GM12878 (cell line): ENCODE results near the gene EEF1A1. TPM values are rescaled to one million over a fixed set of nuclear protein-coding genes. Genes with fewer than 3 reads are reported as not detected.

ENCODE experiments used
- ATAC-seq: fragments of 200-7000 bp; cut with Tn5 transposase; 3 replicates; pipeline ENCODE4 v1.9.1; 2020; ENCODE audit warnings: mild to moderate bottlenecking, moderate library complexity
- BruUV-seq: library from RNA; stranded (reverse); fragments of 400-500 nt; replicated peaks from 2 replicates; lab custom pipeline; 2021; lab: Mats Ljungman, UMichigan
- CTCF ChIA-PET: fragments of 300-600 bp; sonication (Branson Sonifier 250); formaldehyde crosslinking; extraction: SDS; loops from one replicate; lab custom pipeline; 2021; ENCODE audit warnings: inconsistent platforms; lab: Yijun Ruan, JAX
- POLR2A ChIA-PET: fragments of 350-600 bp; formaldehyde crosslinking; extraction: SDS; loops from one replicate; lab custom pipeline; 2021; ENCODE audit warnings: inconsistent platforms; lab: Charles Lee
- RAD21 ChIA-PET: fragments of 300-600 bp; sonication (Branson Sonifier 250); formaldehyde crosslinking; loops from one replicate; lab custom pipeline; 2023; ENCODE audit warnings: antibody characterized with exemption; ENCODE audit not compliant: unreplicated experiment; lab: Charles Lee
- SMC1A ChIA-PET: fragments of 300-600 bp; sonication (Branson Sonifier 250); formaldehyde crosslinking; loops from one replicate; lab custom pipeline; 2023; ENCODE audit not compliant: unreplicated experiment, uncharacterized antibody; lab: Charles Lee
- DNase-seq: peaks from one replicate; pipeline ENCODE4 v3.0.0-alpha.2; 2011; ENCODE audit warnings: low read depth, low spot score
- FAIRE-seq: peaks from 3 replicates; lab custom pipeline; 2011; peaks lifted over from hg19 to GRCh38; lab: Jason Lieb, UNC
- H2AFZ ChIP-seq: 2 replicates; pipeline ENCODE4 v1.6.0; 2011; ENCODE audit warnings: low read depth, low read length, control low read depth; ENCODE audit not compliant: control insufficient read depth
- H3K27ac ChIP-seq: 2 replicates; pipeline ENCODE4 v1.5.1; 2011; ENCODE audit warnings: control low read depth; ENCODE audit not compliant: control insufficient read depth, insufficient read depth
- H3K27me3 ChIP-seq, 2 experiments: replicated peaks in 1 of 2; 2 replicates each; pipeline versions ENCODE4 v1.6.0 to v1.6.1; 2011; ENCODE audit warnings: low read length in 1 of 2; ENCODE audit not compliant: control insufficient read depth in 2 of 2, insufficient read depth in 2 of 2
- H3K36me3 ChIP-seq, 2 experiments: 2 replicates each; pipeline ENCODE4 v1.5.1; 2011; ENCODE audit warnings: low read length in 1 of 2; ENCODE audit not compliant: control insufficient read depth in 2 of 2, insufficient read depth in 2 of 2
- H3K4me1 ChIP-seq: 2 replicates; pipeline ENCODE4 v1.6.1; 2011; ENCODE audit warnings: mild to moderate bottlenecking, low read length, moderate library complexity, mixed read lengths; ENCODE audit not compliant: control insufficient read depth, insufficient read depth
- H3K4me2 ChIP-seq: 2 replicates; pipeline ENCODE4 v1.6.0; 2011; ENCODE audit warnings: control low read depth; ENCODE audit not compliant: control insufficient read depth, insufficient read depth
- H3K4me3 ChIP-seq: fragments of 200-600 bp; sonication (generic); 2 replicates; pipeline ENCODE4 v1.5.1; 2016
- H3K79me2 ChIP-seq: 2 replicates; pipeline ENCODE4 v1.6.0; 2011; ENCODE audit warnings: low read length; ENCODE audit not compliant: control insufficient read depth, insufficient read depth
- H3K9ac ChIP-seq: 2 replicates; pipeline ENCODE4 v1.8.0; 2011; ENCODE audit warnings: low read length, control low read depth, mixed read lengths; ENCODE audit not compliant: control insufficient read depth, insufficient read depth
- H3K9me3 ChIP-seq: replicated peaks from 3 replicates; pipeline ENCODE4 v1.5.1; 2011; ENCODE audit warnings: mild to moderate bottlenecking, low read length; ENCODE audit not compliant: control insufficient read depth, insufficient read depth
- H4K20me1 ChIP-seq: 2 replicates; pipeline ENCODE4 v1.6.0; 2011; ENCODE audit not compliant: control insufficient read depth, insufficient read depth
- ATF2 ChIP-seq: IDR thresholded peaks from 2 replicates; pipeline ENCODE4 v1.6.1; 2012; ENCODE audit warnings: low read length, inconsistent platforms
- BHLHE40 ChIP-seq, 2 experiments: fragments of 450-650 bp in 1 of 2; IDR thresholded peaks; 2 replicates each; pipeline ENCODE4 v1.6.1; 2011 to 2017; ENCODE audit warnings: low read depth in 2 of 2, borderline replicate concordance in 1 of 2, improper control_type of control experiment in 1 of 2, low read length in 1 of 2, mild to moderate bottlenecking in 1 of 2
- CHD2 ChIP-seq: IDR thresholded peaks from 2 replicates; pipeline ENCODE4 v1.6.1; 2011; ENCODE audit warnings: low read depth, low read length, improper control_type of control experiment, borderline replicate concordance
- CREB1 ChIP-seq: IDR thresholded peaks from 2 replicates; pipeline ENCODE4 v1.6.1; 2012; ENCODE audit warnings: low read depth, mild to moderate bottlenecking, inconsistent platforms
- EP300 ChIP-seq, 2 experiments: fragments of 150-350 bp in 1 of 2; IDR thresholded peaks; 2 replicates each; pipeline ENCODE4 v1.6.1; 2011 to 2012; ENCODE audit warnings: low read depth in 2 of 2, low read length in 2 of 2, borderline replicate concordance in 1 of 2, improper control_type of control experiment in 1 of 2, inconsistent platforms in 1 of 2; ENCODE audit not compliant: control insufficient read depth in 1 of 2
- IKZF2 ChIP-seq, 2 experiments: fragments of 450-650 bp; IDR thresholded peaks; 2 replicates each; pipeline ENCODE4 v1.6.1; 2017; ENCODE audit warnings: mild to moderate bottlenecking in 2 of 2, moderate library complexity in 2 of 2
- IRF4 ChIP-seq: IDR thresholded peaks from 2 replicates; pipeline ENCODE4 v1.6.1; 2011; ENCODE audit warnings: low read depth, low read length
- JUND ChIP-seq: IDR thresholded peaks from 2 replicates; pipeline ENCODE4 v1.6.1; 2012; ENCODE audit warnings: low read depth, mild to moderate bottlenecking, low read length, improper control_type of control experiment, moderate library complexity
- KLF5 ChIP-seq: fragments of 450-650 bp; IDR thresholded peaks from 2 replicates; pipeline ENCODE4 v1.6.1; 2014; ENCODE audit warnings: mild to moderate bottlenecking; ENCODE audit not compliant: partially characterized antibody
- NFXL1 ChIP-seq: fragments of 450-650 bp; IDR thresholded peaks from 2 replicates; pipeline ENCODE4 v1.6.1; 2017; ENCODE audit warnings: antibody characterized with exemption, mild to moderate bottlenecking, borderline replicate concordance
- POLR2AphosphoS2 ChIP-seq: IDR thresholded peaks from 2 replicates; pipeline ENCODE4 v1.6.1; 2011; ENCODE audit warnings: low read depth, mild to moderate bottlenecking, low read length, improper control_type of control experiment, moderate library complexity
- POLR2AphosphoS5 ChIP-seq: IDR thresholded peaks from 2 replicates; pipeline ENCODE4 v1.6.1; 2011; ENCODE audit warnings: mild to moderate bottlenecking, low read length, inconsistent platforms
- RELB ChIP-seq: fragments of 450-650 bp; IDR thresholded peaks from 2 replicates; pipeline ENCODE4 v1.6.1; 2017; ENCODE audit warnings: low read depth, mild to moderate bottlenecking, moderate library complexity
- SIX5 ChIP-seq: IDR thresholded peaks from 2 replicates; pipeline ENCODE4 v1.6.1; 2011; ENCODE audit warnings: mild to moderate bottlenecking, low read depth, low read length, moderate library complexity; ENCODE audit not compliant: severe bottlenecking
- SKIL ChIP-seq: fragments of 450-650 bp; IDR thresholded peaks from 2 replicates; pipeline ENCODE4 v1.6.1; 2017; ENCODE audit warnings: mild to moderate bottlenecking, low read depth, inconsistent platforms; ENCODE audit not compliant: poor library complexity, severe bottlenecking
- SMARCA5 ChIP-seq: fragments of 450-650 bp; IDR thresholded peaks from 2 replicates; pipeline ENCODE4 v1.6.1; 2017; ENCODE audit warnings: mild to moderate bottlenecking
- WRNIP1 ChIP-seq: IDR thresholded peaks from 2 replicates; pipeline ENCODE4 v1.6.1; 2011; ENCODE audit warnings: low read depth, low read length, improper control_type of control experiment, borderline replicate concordance
- WGBS: methylation state at CpG from one replicate; pipeline ENCODE4 v1.1.6; 2016; ENCODE audit warnings: low lambda C conversion rate; ENCODE audit not compliant: insufficient replicate concordance, insufficient coverage; ENCODE audit errors: missing lambda C conversion rate; 5-methylcytosine and 5-hydroxymethylcytosine counted together
- in situ Hi-C: fragments of 300-500 bp; cut with MboI; formaldehyde crosslinking; loops from 9 replicates; pipeline ENCODE4 v1.14.3; 2018; ENCODE audit warnings: mixed read lengths
- intact Hi-C: fragments of 100-400 bp; cut with micrococcal nuclease; formaldehyde crosslinking; loops from one replicate; pipeline ENCODE4 v1.14.2; 2022; ENCODE audit not compliant: unreplicated experiment
- polyA plus RNA-seq, 11 experiments: library from polyadenylated mRNA; depleted of rRNA in 4 of 11; unstranded in 6 of 11; stranded (reverse) in 5 of 11; fragments of >200 nt; fragmentation: Nextera tagmentation in 4 of 11; fragmentation: Illumina TruSeq in 1 of 11; extraction: Ambion mirVana in 4 of 11; extraction: Trizol in 1 of 11; gene quantifications; 1 replicate in 1 of 11; 2 replicates in 10 of 11; pipeline versions ENCODE4 v1.2.1 to v1.2.3, GENCODE V29; 2011 to 2016; ENCODE audit warnings: inconsistent platforms in 2 of 11, missing spikeins in 2 of 11, low read depth in 1 of 11
- total RNA-seq, 4 experiments: library from RNA; depleted of rRNA in 3 of 4; stranded (reverse); fragments of >200 nt in 3 of 4; fragmentation: Illumina TruSeq in 1 of 4; extraction: Trizol in 1 of 4; gene quantifications; 2 replicates each; pipeline versions ENCODE4 v1.2.1 to v1.2.3, GENCODE V29; 2013 to 2021

The EEF1A1 gene
- total and polyA plus RNA-seq, 10 of the 15 experiments (the other 5 are each of a cell fraction or from before 2014, with no cell fraction given), result 4,214 to 18,090 (median 14,132) TPM

- no peaks in the 10 kb centered on the region for H3K9me3 ChIP-seq
- H4K20me1 ChIP-seq, result peaks cover 3% of the 10 kb centered on the region; the same call in 1 of the 2 replicates
- H3K36me3 ChIP-seq, result peaks cover 6 to 24% of the 10 kb centered on the region in 2 experiments
- ChIA-PET POLR2A (interaction anchor here (0.6 to 3.2 kb wide), 7 partner anchors 53 to 121 kb away, joined by 3 to 17 read pairs (median 5); partner anchors contain the start of gene MTO1), CTCF (interaction anchor here (0.6 to 5.6 kb wide), 19 partner anchors 9 to 894 kb away, joined by 3 to 127 read pairs (median 4); partner anchors contain the start of genes CGAS and MTO1), SMC1A (interaction anchor here (0.7 to 5.0 kb wide), 21 partner anchors 11 to 218 kb away, joined by 3 to 31 read pairs (median 4); partner anchors contain the start of genes MTO1 and SLC17A5), RAD21 (interaction anchor here (0.8 to 5.4 kb wide), 10 partner anchors 22 to 137 kb away, joined by 3 to 51 read pairs (median 8); partner anchors contain the start of genes CGAS and MTO1)
- WGBS, result 0% methylated on average over 4 of the region's 4 CpGs
- H3K4me1 ChIP-seq, result peaks cover 17% of the 10 kb centered on the region
- peak overlapping the region; percentile 19; the same call in 1 of the 2 replicates for H3K9ac ChIP-seq
- H2AFZ ChIP-seq, result no peak overlapping the region
- ATAC-seq, result peak; percentile 54
- no peaks in the 10 kb centered on the region for H3K27me3 ChIP-seq
- DNase-seq, result no peak
- in situ Hi-C loops, result loop anchor here (25.0 kb wide), 1 partner anchor 97 kb away; no protein-coding TSS in a partner anchor
- H3K4me2 ChIP-seq, result peak overlapping the region; percentile 76
- peaks cover 37% of the 10 kb centered on the region for H3K79me2 ChIP-seq
- no peak for FAIRE-seq
- no TSS peak for BruUV-seq
- H3K4me3 ChIP-seq, result no peak overlapping the region
- intact Hi-C loops, result loop anchor here (1.0 kb wide), 2 partner anchors 95 to 218 kb away; no protein-coding TSS in a partner anchor
- H3K27ac ChIP-seq, result peak overlapping the region; percentile 73
- peak; percentile 55 for TF ChIP-seq POLR2AphosphoS5
- no peak for TF ChIP-seq SIX5
- no peak for TF ChIP-seq SKIL
- TF ChIP-seq IKZF2 (IDR thresholded peaks at IDR 0.05), result peak; percentile 4 to 10; a peak in 2 of 4 replicates
- TF ChIP-seq ATF2, result peak; percentile 23
- TF ChIP-seq IRF4, result 0 out of 2 replicates have a peak, but pooled peaks have one; percentile 33
- peak; percentile 18; the same call in 1 of the 2 replicates for TF ChIP-seq WRNIP1
- TF ChIP-seq KLF5, result no peak
- TF ChIP-seq JUND, result no peak
- no peak for TF ChIP-seq SMARCA5
- no peak for TF ChIP-seq CHD2
- peak in 1 of 2 experiments; percentile 19; a peak in 1 of 4 replicates for TF ChIP-seq BHLHE40 (IDR thresholded peaks at IDR 0.05; ENCODE audit: borderline replicate concordance in 1 of 2, low read depth in 2 of 2, low read length in 1 of 2)
- 0 out of 2 replicates have a peak, but pooled peaks have one; percentile 26 for TF ChIP-seq RELB
- peak in 1 of 2 experiments; percentile 35; a peak in 1 of 4 replicates for TF ChIP-seq EP300 (IDR thresholded peaks at IDR 0.05; ENCODE audit: borderline replicate concordance in 1 of 2, control insufficient read depth in 1 of 2, low read depth in 2 of 2, low read length in 2 of 2)
- TF ChIP-seq CREB1, result peak; percentile 10; the same call in 1 of the 2 replicates
- TF ChIP-seq NFXL1, result no peak
- TF ChIP-seq POLR2AphosphoS2, result peak; percentile 62
Measured at GRCh38 chr6:73515204-73515655, 5.6 kb downstream of the EEF1A1 start.
